ENCODE results near the gene COTL1. TPM values are rescaled to one million over a fixed set of nuclear protein-coding genes. Genes with fewer than 3 reads are reported as not detected.

The COTL1 gene
- total RNA-seq, 2 experiments from 2014 or later: 179 to 181 TPM

GRCh38 chr16:84660973-84661372 is 43.1 kb upstream of the COTL1 start:
- Histone ChIP-seq H3K27ac (ENCODE audit: low read depth in 1 of 2, low read length in 2 of 2) (no peak overlapping the region), H3K27me3 (ENCODE audit: control insufficient read depth in 1 of 2, insufficient read depth in 2 of 2, low read length in 2 of 2) (no peaks in the 10 kb centered on the region), H3K36me3 (ENCODE audit: insufficient read depth, low read length) (peaks cover 89% of the 10 kb centered on the region), H3K4me3 (ENCODE audit: low read length) (no peak overlapping the region), H3K4me1 (ENCODE audit: insufficient read depth, low read length) (peaks cover 29% of the 10 kb centered on the region), H3K9me3 (ENCODE audit: control insufficient read depth in 1 of 2, insufficient read depth in 1 of 2, low read length in 2 of 2) (peaks cover 0 to 5% of the 10 kb centered on the region in 2 experiments)
- Mint-ChIP-seq H3K4me1 (ENCODE audit: low read depth) (peaks cover 22% of the 10 kb centered on the region), H3K27ac (no peak overlapping the region), H3K36me3 (ENCODE audit: low read depth) (peaks cover 93% of the 10 kb centered on the region), H3K4me3 (no peak overlapping the region), H3K9me3 (no peaks in the 10 kb centered on the region), H3K27me3 (no peaks in the 10 kb centered on the region)
- CTCF ChIA-PET: no interaction called here
- no peak for DNase-seq
- no peak for TF ChIP-seq CTCF (IDR thresholded peaks at IDR 0.05)
- POLR2A ChIA-PET: no interaction called here
- no peak for ATAC-seq (ENCODE audit: poor library complexity)
- intact Hi-C loops (cut with DNase I, micrococcal nuclease): no loop called here

- DNase-seq (no peak), ATAC-seq (ENCODE audit: poor library complexity) (no peak)
- no peak overlapping the region for H3K27ac ChIP-seq (ENCODE audit: low read depth in 1 of 2, low read length in 2 of 2)
- no peak overlapping the region for H3K27ac Mint-ChIP-seq
- CTCF ChIA-PET: no interaction called here
- POLR2A ChIA-PET: interaction anchor here (1.6 kb wide), 1 partner anchor 11 kb away, joined by 4 read pairs; the partner anchor contains the start of gene KLHL36
- H3K4me1 Mint-ChIP-seq (ENCODE audit: low read depth): peaks cover 34% of the 10 kb centered on the region
- H3K27me3 ChIP-seq (ENCODE audit: control insufficient read depth in 1 of 2, insufficient read depth in 2 of 2, low read length in 2 of 2): no peaks in the 10 kb centered on the region
- no peak for TF ChIP-seq CTCF (IDR thresholded peaks at IDR 0.05)
- H3K4me3 ChIP-seq (ENCODE audit: low read length): no peak overlapping the region
- H3K4me3 Mint-ChIP-seq: no peak overlapping the region
- peaks cover 0 to 5% of the 10 kb centered on the region in 2 experiments for H3K9me3 ChIP-seq (ENCODE audit: control insufficient read depth in 1 of 2, insufficient read depth in 1 of 2, low read length in 2 of 2)
- intact Hi-C loops (cut with DNase I, micrococcal nuclease): no loop called here
- H3K27me3 Mint-ChIP-seq: no peaks in the 10 kb centered on the region
- peaks cover 37% of the 10 kb centered on the region for H3K4me1 ChIP-seq (ENCODE audit: insufficient read depth, low read length)
- H3K36me3 ChIP-seq (ENCODE audit: insufficient read depth, low read length): peaks cover 83% of the 10 kb centered on the region
- H3K36me3 Mint-ChIP-seq (ENCODE audit: low read depth): peaks cover 96% of the 10 kb centered on the region
- no peaks in the 10 kb centered on the region for H3K9me3 Mint-ChIP-seq
These were observed 41.9 kb upstream of the COTL1 start for GRCh38 chr16:84659656-84660300.

GRCh38 chr16:84658690-84659089 is 40.8 kb upstream of the COTL1 start:
- Histone ChIP-seq H3K4me1 (ENCODE audit: insufficient read depth, low read length) (peaks cover 47% of the 10 kb centered on the region), H3K4me3 (ENCODE audit: low read length) (no peak overlapping the region), H3K27ac (ENCODE audit: low read depth in 1 of 2, low read length in 2 of 2) (no peak overlapping the region), H3K36me3 (ENCODE audit: insufficient read depth, low read length) (peaks cover 86% of the 10 kb centered on the region), H3K9me3 (ENCODE audit: control insufficient read depth in 1 of 2, insufficient read depth in 1 of 2, low read length in 2 of 2) (peaks cover 0 to 5% of the 10 kb centered on the region in 2 experiments), H3K27me3 (ENCODE audit: control insufficient read depth in 1 of 2, insufficient read depth in 2 of 2, low read length in 2 of 2) (no peaks in the 10 kb centered on the region)
- intact Hi-C loops (cut with DNase I, micrococcal nuclease): no loop called here
- ChIA-PET CTCF (no interaction called here), POLR2A (interaction anchor here (1.6 kb wide), 1 partner anchor 10 kb away, joined by 4 read pairs; the partner anchor contains the start of gene KLHL36)
- H3K27ac Mint-ChIP-seq: peak overlapping the region; percentile 24
- DNase-seq (no peak), ATAC-seq (ENCODE audit: poor library complexity) (no peak)
- H3K4me1 Mint-ChIP-seq (ENCODE audit: low read depth): peaks cover 36% of the 10 kb centered on the region
- TF ChIP-seq CTCF (IDR thresholded peaks at IDR 0.05): no peak
- no peaks in the 10 kb centered on the region for H3K9me3 Mint-ChIP-seq
- no peak overlapping the region for H3K4me3 Mint-ChIP-seq
- no peaks in the 10 kb centered on the region for H3K27me3 Mint-ChIP-seq
- peaks cover 93% of the 10 kb centered on the region for H3K36me3 Mint-ChIP-seq (ENCODE audit: low read depth)

Measured in CD4-positive, alpha-beta T cell (primary cell).